Stimulated activated CD8-positive, alpha-beta memory T cell treated with anti-CD3 and anti-CD28 coated beads, Interleukin-2, amount 100 ng/mL, for 1 hour (primary cell): Measurements from ENCODE around the gene BRINP1.
"Not testable (repeated sequence)": the region's sequence is repeated elsewhere in the genome, so short reads cannot be mapped to it uniquely, and the experiment has no call there.

Experiments
- DNase-seq, 2 donors: peaks; one replicate each; pipeline ENCODE4 v3.0.0-alpha.2; 2020; ENCODE audit warnings: low read depth in 2 of 2

The BRINP1 gene

DNA sequence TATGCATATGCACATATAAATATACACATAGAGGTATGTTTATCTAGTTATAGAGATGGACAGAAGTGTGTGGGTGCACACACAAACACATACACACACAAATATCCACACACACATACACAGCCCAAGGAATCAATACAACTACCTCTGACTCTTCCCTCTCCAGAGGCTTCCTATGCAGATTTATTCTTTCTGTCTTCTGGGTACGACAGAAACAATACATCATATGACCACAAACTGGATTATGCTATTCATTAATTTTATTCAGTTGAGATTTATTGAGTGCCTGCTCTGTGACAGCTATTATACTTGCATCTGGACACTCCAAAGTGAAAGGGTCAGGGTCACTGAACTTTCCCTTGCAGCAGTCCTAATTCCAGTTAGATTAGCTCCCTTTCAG is 155.8 kb downstream of the BRINP1 start:
- no peak for DNase-seq

DNA sequence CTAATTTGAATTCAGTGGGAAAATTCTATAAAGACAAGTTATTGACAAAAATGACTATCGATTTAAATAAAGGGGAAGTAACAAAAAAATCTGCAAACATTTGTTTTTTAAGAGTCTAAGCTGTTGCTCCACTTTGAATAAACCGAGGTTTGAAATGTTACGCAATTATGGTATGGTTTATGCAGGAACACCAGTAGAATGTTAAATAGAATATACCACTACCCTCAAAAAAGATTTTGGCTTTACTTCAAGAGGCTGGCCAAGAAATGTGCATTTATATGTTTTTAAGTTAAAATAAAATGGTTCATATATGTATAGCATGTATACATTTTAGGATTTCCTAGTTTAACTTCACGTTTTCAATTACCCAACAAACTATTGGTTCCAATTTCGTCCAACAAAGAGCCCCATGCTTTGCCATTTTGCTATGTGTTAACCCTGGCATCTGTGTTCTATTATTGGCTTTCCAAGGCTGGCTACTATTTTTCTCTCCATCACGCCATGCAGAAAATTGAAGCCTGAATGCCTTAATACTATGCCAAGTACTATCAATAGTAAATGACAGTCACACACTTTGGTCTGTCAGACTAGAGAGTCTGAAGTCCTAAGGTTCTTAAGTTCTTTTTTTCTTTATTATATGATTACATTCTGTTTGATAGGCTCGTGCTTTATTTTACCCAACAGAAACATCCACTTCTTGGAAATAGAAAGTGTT is 171.2 kb downstream of the BRINP1 start:
- no peak for DNase-seq

- DNase-seq, result no peak
Measured at GRCh38 chr9:119195521-119195920, 173.7 kb downstream of the BRINP1 start.

- DNase-seq, result no peak
Measured at GRCh38 chr9:119185298-119185697, 183.9 kb downstream of the BRINP1 start.

GRCh38 chr9:119184265-119184936 is 184.8 kb downstream of the BRINP1 start:
- DNase-seq, result no peak

- DNase-seq, result no peak
Measured at GRCh38 chr9:119181561-119181960, 187.7 kb downstream of the BRINP1 start.

GRCh38 chr9:119180897-119181296 is 188.3 kb downstream of the BRINP1 start:
- DNase-seq, result no peak

GRCh38 chr9:119179701-119180100 is 189.5 kb downstream of the BRINP1 start:
- DNase-seq, result no peak

GRCh38 chr9:119177196-119177595 is 192.0 kb downstream of the BRINP1 start:
- no peak for DNase-seq

- no peak for DNase-seq
Measured at GRCh38 chr9:119175581-119175980, 193.7 kb downstream of the BRINP1 start.

GRCh38 chr9:119169222-119169621 is 200.0 kb downstream of the BRINP1 start:
- DNase-seq, result not testable (repeated sequence)

DNA sequence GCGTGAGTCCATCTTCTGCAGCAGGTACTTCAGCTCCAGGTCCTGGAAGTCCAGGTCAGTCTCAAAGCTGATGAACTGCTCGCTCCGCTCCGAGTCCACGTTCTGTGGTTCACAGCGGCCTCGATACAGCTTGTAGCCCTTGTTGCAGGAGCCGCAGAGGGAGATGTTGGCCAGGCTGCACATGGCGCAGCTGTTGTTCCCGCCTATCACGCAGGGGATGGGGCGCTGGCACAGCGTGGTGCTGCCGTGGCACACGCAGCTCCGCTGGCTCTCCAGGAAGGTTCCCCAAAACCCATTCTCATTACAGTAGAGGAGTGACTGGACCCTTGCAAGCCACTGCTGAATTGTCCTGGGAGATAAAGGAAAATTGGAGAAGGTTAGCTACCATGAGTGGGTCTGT is 201.4 kb downstream of the BRINP1 start:
- no peak for DNase-seq

DNA sequence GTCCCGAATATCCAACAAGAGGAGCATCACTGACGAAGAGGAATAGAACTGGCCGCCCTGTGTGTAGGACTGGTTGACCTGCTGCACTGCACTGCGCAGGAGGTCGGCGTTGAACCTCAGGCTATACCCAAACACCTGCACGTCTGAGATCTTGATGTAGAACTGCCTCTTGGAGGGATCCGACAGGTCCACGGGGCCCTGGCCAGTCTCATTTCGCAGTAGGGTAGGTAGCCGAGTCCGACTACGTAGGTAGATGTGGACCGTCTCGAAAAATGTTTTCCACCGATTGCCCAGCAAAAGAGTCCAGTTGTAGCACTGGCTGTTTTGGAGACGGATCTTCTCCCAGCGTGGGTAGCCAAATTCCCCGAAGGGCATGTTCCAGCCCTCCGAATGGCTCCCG is 202.0 kb downstream of the BRINP1 start:
- no peak for DNase-seq

GRCh38 chr9:119166096-119166495 is 203.1 kb downstream of the BRINP1 start:
- DNase-seq, result no peak

- DNase-seq, result no peak
Measured at GRCh38 chr9:119165131-119165530, 204.1 kb downstream of the BRINP1 start.

GRCh38 chr9:119164716-119165115 is 204.5 kb downstream of the BRINP1 start:
- DNase-seq, result no peak

DNA sequence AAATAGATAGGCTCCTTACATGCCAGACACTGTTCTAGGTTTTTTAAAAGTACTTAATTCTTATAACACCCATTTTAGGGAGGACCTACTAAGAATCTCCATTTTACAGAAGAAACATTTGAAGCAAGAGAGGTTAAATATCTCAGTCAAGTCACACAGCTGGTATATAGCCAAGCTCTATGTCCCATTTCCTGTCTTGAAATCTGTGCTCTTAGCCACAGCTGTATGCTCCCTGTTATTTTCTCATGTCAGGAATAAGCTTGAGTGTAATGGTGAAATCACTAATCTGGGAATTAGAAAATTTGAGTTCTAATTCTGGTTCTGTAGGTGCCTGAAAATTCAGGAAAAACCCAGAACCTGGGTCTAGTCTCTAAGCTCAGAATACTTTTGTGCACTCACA is 208.7 kb downstream of the BRINP1 start:
- no peak for DNase-seq

GRCh38 chr9:119159386-119159785 is 209.8 kb downstream of the BRINP1 start:
- DNase-seq, result no peak

DNA sequence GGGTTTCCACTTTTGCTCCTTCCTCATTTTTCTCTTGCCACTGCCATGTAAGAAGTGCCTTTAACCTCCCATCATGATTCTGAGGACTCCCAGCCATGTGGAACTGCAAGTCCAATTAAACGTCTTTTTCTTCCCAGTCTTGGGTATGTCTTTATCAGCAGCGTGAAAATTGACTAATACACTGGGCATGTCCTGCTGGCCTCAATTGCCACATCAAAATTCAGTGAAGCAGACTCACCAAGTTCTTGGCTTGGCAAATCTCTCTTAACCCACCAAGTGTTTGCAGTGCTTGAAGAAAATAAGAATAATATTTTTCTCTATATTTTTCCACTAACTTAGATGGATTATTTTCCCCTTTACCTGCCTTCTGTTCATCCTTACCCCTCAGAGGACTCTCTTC is 212.0 kb downstream of the BRINP1 start:
- no peak for DNase-seq

DNA sequence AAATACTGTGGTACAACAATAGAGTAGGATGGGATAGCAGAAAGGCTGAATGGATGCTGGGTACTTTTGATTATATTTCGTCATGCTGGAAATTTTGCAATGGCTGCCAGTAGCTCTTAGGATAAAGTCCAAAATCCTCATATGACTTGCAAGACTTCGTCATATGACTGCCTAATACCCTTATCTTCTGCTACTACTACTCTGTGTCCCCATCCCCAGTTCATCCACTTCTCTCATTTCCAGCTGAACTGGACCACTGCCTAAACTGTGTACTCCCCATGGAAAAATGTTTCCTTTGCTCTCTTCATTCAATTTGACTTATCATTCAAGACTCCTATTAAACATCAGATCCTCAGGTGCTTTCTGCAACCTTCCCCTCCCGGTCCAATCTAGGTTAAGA is 212.9 kb downstream of the BRINP1 start:
- no peak for DNase-seq

GRCh38 chr9:119154527-119154926 is 214.7 kb downstream of the BRINP1 start:
- DNase-seq, result no peak

GRCh38 chr9:119153402-119153801 is 215.8 kb downstream of the BRINP1 start:
- no peak for DNase-seq

- no peak for DNase-seq
Measured at GRCh38 chr9:119148855-119149254, 220.4 kb downstream of the BRINP1 start.

- DNase-seq, result no peak
Measured at GRCh38 chr9:119137479-119137878, 231.8 kb downstream of the BRINP1 start.
